Endothelial cell of umbilical vein (primary cell): ENCODE measurements around the gene RBP4. TPM values are rescaled to one million over a fixed set of nuclear protein-coding genes. Genes with fewer than 3 reads are reported as not detected.

Experiments
- BruUV-seq: library from RNA; stranded (reverse); fragments of 400-500 nt; replicated peaks from 2 replicates; lab custom pipeline; 2021; lab: Mats Ljungman, UMichigan
- CTCF ChIA-PET: fragments of 300-600, 350-600 bp; sonication (Branson Sonifier 250); formaldehyde crosslinking; loops from one replicate; lab custom pipeline; 2021; ENCODE audit warnings: antibody characterized with exemption, inconsistent platforms; lab: Charles Lee
- POLR2A ChIA-PET: fragments of 300-600, 350-600 bp; sonication (Branson Sonifier 250); formaldehyde crosslinking; loops from one replicate; lab custom pipeline; 2021; ENCODE audit warnings: antibody characterized with exemption, inconsistent platforms; lab: Charles Lee
- DNase-seq: peaks from one replicate; pipeline ENCODE4 v3.0.0-alpha.2; 2011; ENCODE audit warnings: low read depth, low spot score
- FAIRE-seq: peaks from 2 replicates; lab custom pipeline; 2011; peaks lifted over from hg19 to GRCh38; lab: Jason Lieb, UNC
- H2AFZ ChIP-seq: 2 replicates; pipeline ENCODE4 v1.6.0; 2012; ENCODE audit warnings: low read depth, low read length, control low read depth, inconsistent platforms
- H3K27ac ChIP-seq: 2 replicates; pipeline ENCODE4 v1.5.1; 2011; ENCODE audit warnings: low read depth, mild to moderate bottlenecking, control low read depth, low read length, moderate library complexity; ENCODE audit not compliant: insufficient read depth
- H3K27me3 ChIP-seq, 2 experiments: 2 replicates each; pipeline versions ENCODE4 v1.6.0 to v1.6.1; 2011; ENCODE audit warnings: low read length in 2 of 2, mixed read lengths in 1 of 2; ENCODE audit not compliant: control insufficient read depth in 2 of 2, insufficient read depth in 2 of 2
- H3K36me3 ChIP-seq, 2 experiments: 2 replicates in 1 of 2; 3 replicates in 1 of 2; pipeline ENCODE4 v1.5.1; 2011; ENCODE audit warnings: low read length in 2 of 2, mild to moderate bottlenecking in 1 of 2, moderate library complexity in 1 of 2; ENCODE audit not compliant: control insufficient read depth in 2 of 2, insufficient read depth in 2 of 2; ENCODE audit errors: extremely low read depth in 1 of 2
- H3K4me1 ChIP-seq: 3 replicates; pipeline ENCODE4 v1.5.1; 2011; ENCODE audit warnings: mild to moderate bottlenecking, low read length; ENCODE audit not compliant: control insufficient read depth, insufficient read depth; ENCODE audit errors: extremely low read depth
- H3K4me2 ChIP-seq: 2 replicates; pipeline ENCODE4 v1.6.1; 2011; ENCODE audit warnings: low read length, control low read depth, mixed read lengths; ENCODE audit not compliant: insufficient read depth
- H3K4me3 ChIP-seq, 3 experiments: fragments of 200-600 bp in 1 of 3; sonication (generic), shearing (Covaris generic) in 1 of 3; replicated peaks in 1 of 3; 2 replicates each; pipeline ENCODE4 v1.5.1; 2011 to 2016; ENCODE audit warnings: control low read depth in 3 of 3, low read length in 3 of 3, mild to moderate bottlenecking in 2 of 3, inconsistent platforms in 1 of 3, low read depth in 1 of 3, moderate library complexity in 1 of 3; ENCODE audit not compliant: insufficient read depth in 1 of 3
- H3K79me2 ChIP-seq: 2 replicates; pipeline ENCODE4 v1.6.0; 2012; ENCODE audit warnings: low read length, inconsistent platforms; ENCODE audit not compliant: control insufficient read depth, insufficient read depth
- H3K9ac ChIP-seq: replicated peaks from 2 replicates; pipeline ENCODE3; 2011; ENCODE audit warnings: low read length, control low read depth; ENCODE audit not compliant: insufficient read depth; ENCODE audit errors: extremely low read depth
- H3K9me1 ChIP-seq: replicated peaks from 3 replicates; pipeline ENCODE4 v1.6.0; 2011; ENCODE audit warnings: mild to moderate bottlenecking, low read length; ENCODE audit not compliant: control insufficient read depth, insufficient read depth; ENCODE audit errors: extremely low read depth
- H3K9me3 ChIP-seq: replicated peaks from 2 replicates; pipeline ENCODE4 v1.5.1; 2012; ENCODE audit warnings: low read length, inconsistent platforms; ENCODE audit not compliant: control insufficient read depth, insufficient read depth
- H4K20me1 ChIP-seq: replicated peaks from 2 replicates; pipeline ENCODE3; 2011; ENCODE audit warnings: mild to moderate bottlenecking, low read length; ENCODE audit not compliant: control insufficient read depth, insufficient read depth; ENCODE audit errors: extremely low read depth
- EZH2 ChIP-seq: IDR thresholded peaks from 2 replicates; pipeline ENCODE4 v1.6.1; 2012; ENCODE audit warnings: borderline replicate concordance, low read depth, mild to moderate bottlenecking, moderate library complexity, low read length, inconsistent platforms; ENCODE audit not compliant: severe bottlenecking
- FOS ChIP-seq: IDR thresholded peaks from 2 replicates; pipeline ENCODE4 v1.6.1; 2011; ENCODE audit warnings: mild to moderate bottlenecking, low read length, moderate library complexity, borderline replicate concordance; ENCODE audit not compliant: insufficient read depth
- GATA2 ChIP-seq: IDR thresholded peaks from 2 replicates; pipeline ENCODE4 v1.7.0; 2011; ENCODE audit warnings: low read depth, mild to moderate bottlenecking, moderate library complexity, mixed read lengths, low read length; ENCODE audit not compliant: insufficient read length, insufficient read depth
- JUN ChIP-seq: IDR thresholded peaks from 2 replicates; pipeline ENCODE4 v1.6.1; 2011; ENCODE audit warnings: borderline replicate concordance, low read depth; ENCODE audit not compliant: insufficient read length, insufficient read depth
- MYC ChIP-seq: IDR thresholded peaks from one replicate; pipeline ENCODE4 v1.6.1; 2011; ENCODE audit warnings: mild to moderate bottlenecking, low read depth, low read length
- POLR2A ChIP-seq: IDR thresholded peaks from 2 replicates; pipeline ENCODE4 v1.6.1; 2012; ENCODE audit warnings: low read depth, mild to moderate bottlenecking, control low read depth, low read length
- POLR2AphosphoS5 ChIP-seq: IDR thresholded peaks from 2 replicates; pipeline ENCODE4 v1.6.1; 2012; ENCODE audit warnings: low read depth, mild to moderate bottlenecking, control low read depth, low read length, moderate library complexity; ENCODE audit not compliant: insufficient read depth
- dilution Hi-C: fragments of 300-500 bp; cut with MboI; formaldehyde crosslinking; loops from one replicate; pipeline ENCODE4 v1.15.0; 2019; ENCODE audit warnings: low sequenced_read_pairs; ENCODE audit not compliant: extremely low pct_ligation_motif_present
- intact Hi-C: fragments of 100-400 bp; cut with micrococcal nuclease; formaldehyde crosslinking; loops from one replicate; pipeline ENCODE4 v1.10.0; 2022
- polyA plus RNA-seq, 4 experiments: library from polyadenylated mRNA; depleted of rRNA in 3 of 4; stranded (reverse) in 3 of 4; unstranded in 1 of 4; fragments of >200 nt; gene quantifications; 2 replicates each; pipeline versions ENCODE4 v1.2.1 to v1.2.3, GENCODE V29; 2011 to 2012; ENCODE audit warnings: missing spikeins in 1 of 4
- total RNA-seq: library from RNA; stranded (reverse); gene quantifications from 2 replicates; pipeline ENCODE4 v1.2.3, GENCODE V29; 2021
- TF ChIP-seq, protein P1 (sequence below): IDR thresholded peaks from 2 replicates; pipeline ENCODE4 v1.6.1; 2011; ENCODE audit not compliant: insufficient read depth, insufficient read length
- TF ChIP-seq, protein P2 (sequence below), 2 donors: IDR thresholded peaks; 1 replicate in 1 of 2; 2 replicates in 1 of 2; pipeline ENCODE4 v1.5.1; 2011; ENCODE audit warnings: low read length in 2 of 2, mild to moderate bottlenecking in 2 of 2, moderate library complexity in 2 of 2, control low read depth in 1 of 2, inconsistent platforms in 1 of 2, low read depth in 1 of 2; ENCODE audit not compliant: insufficient read depth in 1 of 2; ENCODE audit errors: extremely low read depth in 1 of 2

The RBP4 gene
- total and polyA plus RNA-seq, 2 donors (not counting 3 experiments of a cell fraction or from before 2014, with no cell fraction given) = not detected

DNA sequence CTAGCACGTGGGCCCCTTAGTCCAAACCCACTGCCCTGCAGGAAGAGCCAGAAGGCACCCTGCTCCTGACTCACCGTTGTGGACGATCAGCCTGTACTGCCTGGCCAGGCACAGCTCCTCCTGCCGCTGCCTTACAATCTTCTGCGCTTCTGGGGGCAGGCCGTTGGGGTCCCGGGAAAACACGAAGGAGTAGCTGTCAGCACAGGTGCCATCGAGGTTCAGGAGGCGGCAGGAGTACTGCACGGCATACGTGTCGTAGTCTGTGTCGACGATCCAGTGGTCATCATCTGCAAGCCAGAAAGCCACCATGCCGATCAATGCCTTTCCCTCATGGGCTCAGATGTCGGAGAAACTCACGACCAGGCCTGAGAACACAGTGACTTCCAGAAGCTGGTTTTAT is 7.3 kb downstream of the RBP4 start:
- ChIA-PET POLR2A (no interaction called here), CTCF (no interaction called here)
- dilution Hi-C loops (no loop called here), intact Hi-C loops (no loop called here)
- Histone ChIP-seq H3K4me1 (no peaks in the 10 kb centered on the region), H3K79me2 (no peaks in the 10 kb centered on the region), H3K9me3 (no peaks in the 10 kb centered on the region), H2AFZ (no peak overlapping the region), H3K4me3 (no peak overlapping the region), H3K9me1 (no peaks in the 10 kb centered on the region), H3K9ac (no peak overlapping the region), H4K20me1 (no peaks in the 10 kb centered on the region), H3K4me2 (no peak overlapping the region), H3K27ac (no peak overlapping the region), H3K36me3 (no peaks in the 10 kb centered on the region), H3K27me3 (peaks cover 2 to 3% of the 10 kb centered on the region in 2 experiments)
- no peak for TF ChIP-seq FOS
- no peak for FAIRE-seq
- BruUV-seq = no TSS peak
- no peak for DNase-seq

DNA sequence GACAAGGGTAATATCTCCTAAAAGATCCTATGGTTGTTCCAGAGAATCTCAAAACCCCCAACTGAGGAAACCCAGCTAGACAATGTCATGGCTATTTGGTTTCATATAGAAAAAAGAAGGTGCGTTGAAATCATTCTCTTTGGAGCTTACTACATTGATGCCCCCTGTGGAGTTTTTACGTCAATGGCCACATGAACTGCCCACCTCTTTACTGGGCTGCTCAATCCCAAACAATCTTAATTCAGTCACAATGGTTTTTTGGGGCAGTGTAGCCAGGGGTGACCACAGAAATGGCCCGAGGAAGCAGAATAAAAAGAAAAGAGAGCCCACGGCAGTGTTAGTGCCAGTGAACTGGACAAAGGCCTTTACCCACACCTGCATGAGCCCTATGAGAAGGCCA is 7.8 kb downstream of the RBP4 start:
- no peaks in the 10 kb centered on the region for H4K20me1 ChIP-seq
- intact Hi-C loops (no loop called here), dilution Hi-C loops (no loop called here)
- H2AFZ ChIP-seq = no peak overlapping the region
- FAIRE-seq (no peak), DNase-seq (no peak)
- no peak overlapping the region for H3K4me3 ChIP-seq
- ChIA-PET CTCF (no interaction called here), POLR2A (no interaction called here)
- no peaks in the 10 kb centered on the region for H3K9me1 ChIP-seq
- H3K9me3 ChIP-seq = no peaks in the 10 kb centered on the region
- no peaks in the 10 kb centered on the region for H3K4me1 ChIP-seq
- BruUV-seq = no TSS peak
- no peaks in the 10 kb centered on the region for H3K79me2 ChIP-seq
- no peak overlapping the region for H3K27ac ChIP-seq
- peaks cover 2 to 3% of the 10 kb centered on the region in 2 experiments for H3K27me3 ChIP-seq
- no peaks in the 10 kb centered on the region for H3K36me3 ChIP-seq
- no peak overlapping the region for H3K4me2 ChIP-seq
- no peak overlapping the region for H3K9ac ChIP-seq
- TF ChIP-seq, protein P1, sequence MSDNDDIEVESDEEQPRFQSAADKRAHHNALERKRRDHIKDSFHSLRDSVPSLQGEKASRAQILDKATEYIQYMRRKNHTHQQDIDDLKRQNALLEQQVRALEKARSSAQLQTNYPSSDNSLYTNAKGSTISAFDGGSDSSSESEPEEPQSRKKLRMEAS = no peak
- TF ChIP-seq MYC (no peak), POLR2A (no peak), POLR2AphosphoS5 (no peak), EZH2 (no peak), JUN (no peak), GATA2 (no peak), FOS (no peak)
- TF ChIP-seq, protein P2, sequence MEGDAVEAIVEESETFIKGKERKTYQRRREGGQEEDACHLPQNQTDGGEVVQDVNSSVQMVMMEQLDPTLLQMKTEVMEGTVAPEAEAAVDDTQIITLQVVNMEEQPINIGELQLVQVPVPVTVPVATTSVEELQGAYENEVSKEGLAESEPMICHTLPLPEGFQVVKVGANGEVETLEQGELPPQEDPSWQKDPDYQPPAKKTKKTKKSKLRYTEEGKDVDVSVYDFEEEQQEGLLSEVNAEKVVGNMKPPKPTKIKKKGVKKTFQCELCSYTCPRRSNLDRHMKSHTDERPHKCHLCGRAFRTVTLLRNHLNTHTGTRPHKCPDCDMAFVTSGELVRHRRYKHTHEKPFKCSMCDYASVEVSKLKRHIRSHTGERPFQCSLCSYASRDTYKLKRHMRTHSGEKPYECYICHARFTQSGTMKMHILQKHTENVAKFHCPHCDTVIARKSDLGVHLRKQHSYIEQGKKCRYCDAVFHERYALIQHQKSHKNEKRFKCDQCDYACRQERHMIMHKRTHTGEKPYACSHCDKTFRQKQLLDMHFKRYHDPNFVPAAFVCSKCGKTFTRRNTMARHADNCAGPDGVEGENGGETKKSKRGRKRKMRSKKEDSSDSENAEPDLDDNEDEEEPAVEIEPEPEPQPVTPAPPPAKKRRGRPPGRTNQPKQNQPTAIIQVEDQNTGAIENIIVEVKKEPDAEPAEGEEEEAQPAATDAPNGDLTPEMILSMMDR (IDR thresholded peaks at IDR 0.05; ENCODE audit: extremely low read depth in 1 of 2, insufficient read depth in 1 of 2, low read depth in 1 of 2, low read length in 2 of 2) = no peak
